ENCODE measurements around the gene C3orf52.

Gene C3orf52

DNA sequence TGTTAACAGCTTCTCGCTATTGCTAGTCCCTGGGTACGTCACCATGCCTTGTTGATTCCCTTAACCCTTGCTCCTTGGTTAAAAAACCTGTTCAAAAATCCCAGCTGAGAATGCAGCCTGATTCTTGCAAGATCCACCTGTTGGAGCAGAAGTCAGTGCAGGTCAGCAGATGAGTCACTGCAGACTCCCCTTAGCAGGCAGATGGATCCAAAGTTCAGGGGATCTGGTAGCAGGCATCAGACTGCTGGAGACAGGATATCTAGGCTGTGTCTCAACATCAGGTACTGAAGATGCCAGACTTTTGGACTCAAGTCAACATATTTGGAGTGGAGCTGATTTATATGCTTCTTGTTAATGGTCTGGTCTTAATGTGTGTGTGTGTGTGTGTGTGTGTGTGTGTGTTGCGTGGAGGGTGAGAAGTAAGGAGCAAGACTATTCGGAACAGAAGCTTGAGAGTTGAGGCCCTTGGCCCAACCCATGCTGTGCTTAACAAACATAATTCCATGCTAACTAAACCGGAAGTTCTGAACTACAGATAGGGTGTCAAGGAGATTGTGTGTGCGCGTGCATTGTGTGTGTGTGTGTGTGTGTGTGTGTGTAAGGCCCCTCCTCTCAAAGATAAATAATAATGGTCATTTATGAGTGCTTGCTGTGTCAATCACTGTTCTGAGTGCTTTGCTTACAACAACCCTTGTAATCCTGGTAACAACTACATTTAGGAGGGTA lies 1.0 kb upstream of the C3orf52 start:
- H3K9me3 ChIP-seq (ENCODE audit: insufficient read depth, low read length, severe bottlenecking): no peaks in the 10 kb centered on the region
- TF ChIP-seq, protein P1, sequence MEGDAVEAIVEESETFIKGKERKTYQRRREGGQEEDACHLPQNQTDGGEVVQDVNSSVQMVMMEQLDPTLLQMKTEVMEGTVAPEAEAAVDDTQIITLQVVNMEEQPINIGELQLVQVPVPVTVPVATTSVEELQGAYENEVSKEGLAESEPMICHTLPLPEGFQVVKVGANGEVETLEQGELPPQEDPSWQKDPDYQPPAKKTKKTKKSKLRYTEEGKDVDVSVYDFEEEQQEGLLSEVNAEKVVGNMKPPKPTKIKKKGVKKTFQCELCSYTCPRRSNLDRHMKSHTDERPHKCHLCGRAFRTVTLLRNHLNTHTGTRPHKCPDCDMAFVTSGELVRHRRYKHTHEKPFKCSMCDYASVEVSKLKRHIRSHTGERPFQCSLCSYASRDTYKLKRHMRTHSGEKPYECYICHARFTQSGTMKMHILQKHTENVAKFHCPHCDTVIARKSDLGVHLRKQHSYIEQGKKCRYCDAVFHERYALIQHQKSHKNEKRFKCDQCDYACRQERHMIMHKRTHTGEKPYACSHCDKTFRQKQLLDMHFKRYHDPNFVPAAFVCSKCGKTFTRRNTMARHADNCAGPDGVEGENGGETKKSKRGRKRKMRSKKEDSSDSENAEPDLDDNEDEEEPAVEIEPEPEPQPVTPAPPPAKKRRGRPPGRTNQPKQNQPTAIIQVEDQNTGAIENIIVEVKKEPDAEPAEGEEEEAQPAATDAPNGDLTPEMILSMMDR (IDR thresholded peaks at IDR 0.05; ENCODE audit: borderline replicate concordance, extremely low read depth, low read length, poor library complexity, severe bottlenecking): no peak
- no peak for TF ChIP-seq EZH2 (IDR thresholded peaks at IDR 0.05; ENCODE audit: borderline replicate concordance, low read depth, low read length, severe bottlenecking)
- ATAC-seq (ENCODE audit: insufficient read depth, low read depth): no peak
- no peak overlapping the region for H3K27ac ChIP-seq (ENCODE audit: low read length)
- no peak overlapping the region for H3K4me3 ChIP-seq (ENCODE audit: low read depth in 1 of 2, low read length in 2 of 2)
- no peak for DNase-seq
- no peaks in the 10 kb centered on the region for H3K79me2 ChIP-seq (ENCODE audit: insufficient read depth, low read length)
- H2AFZ ChIP-seq (ENCODE audit: low read depth, low read length): no peak overlapping the region
- no peaks in the 10 kb centered on the region for H3K36me3 ChIP-seq (ENCODE audit: insufficient read depth, low read length)
- peaks cover 9% of the 10 kb centered on the region for H3K27me3 ChIP-seq (ENCODE audit: insufficient read depth, low read length, poor library complexity)
- H3K9ac ChIP-seq (ENCODE audit: low read depth, low read length): no peak overlapping the region
- no peaks in the 10 kb centered on the region for H4K20me1 ChIP-seq (ENCODE audit: insufficient read depth, low read length)
- H3K4me2 ChIP-seq (ENCODE audit: insufficient read depth, low read length): no peak overlapping the region
- no peaks in the 10 kb centered on the region for H3K4me1 ChIP-seq (ENCODE audit: insufficient read depth, low read length)

- no peak overlapping the region for H2AFZ ChIP-seq (ENCODE audit: low read depth, low read length)
- no peak for ATAC-seq (ENCODE audit: insufficient read depth, low read depth)
Measured at GRCh38 chr3:112085735-112086075, 484 bp upstream of the C3orf52 start.

DNA sequence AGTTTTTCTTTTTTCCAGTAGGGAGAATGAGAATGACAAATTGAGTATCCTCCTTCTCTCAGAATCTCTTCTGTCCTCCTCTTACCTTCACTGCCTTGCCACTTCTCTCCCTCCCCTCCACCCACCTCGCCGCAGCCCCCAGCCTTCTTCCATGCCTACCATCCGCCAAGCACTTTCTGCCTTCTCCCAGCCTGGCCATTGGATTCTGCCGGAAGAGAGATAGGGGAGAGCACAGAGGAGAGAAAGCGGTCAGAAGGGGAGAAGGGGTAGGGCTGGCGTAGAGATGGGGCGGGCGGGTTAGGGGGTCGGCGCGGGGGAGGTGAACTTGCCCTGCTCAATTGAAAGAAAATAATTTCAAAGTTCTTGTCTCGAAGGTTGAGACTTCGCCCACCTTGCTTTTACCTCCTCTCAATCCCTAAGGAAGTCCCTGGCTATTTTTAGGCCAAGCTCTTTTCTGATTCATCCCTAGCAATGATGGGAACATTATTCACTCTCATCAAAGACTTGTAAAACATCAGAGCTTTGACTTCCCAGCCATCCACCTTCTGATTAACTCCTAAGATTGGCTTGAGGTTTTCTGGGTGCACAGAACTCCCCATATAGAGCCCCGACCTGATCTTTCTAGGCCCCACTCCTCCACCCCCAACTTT lies 811 bp downstream of the C3orf52 start:
- no peaks in the 10 kb centered on the region for H4K20me1 ChIP-seq (ENCODE audit: insufficient read depth, low read length)
- no peaks in the 10 kb centered on the region for H3K79me2 ChIP-seq (ENCODE audit: insufficient read depth, low read length)
- H2AFZ ChIP-seq (ENCODE audit: low read depth, low read length): no peak overlapping the region
- no peaks in the 10 kb centered on the region for H3K9me3 ChIP-seq (ENCODE audit: insufficient read depth, low read length, severe bottlenecking)
- no peak overlapping the region for H3K9ac ChIP-seq (ENCODE audit: low read depth, low read length)
- no peak overlapping the region for H3K4me2 ChIP-seq (ENCODE audit: insufficient read depth, low read length)
- H3K4me3 ChIP-seq (ENCODE audit: low read depth in 1 of 2, low read length in 2 of 2): no peak overlapping the region
- no peak overlapping the region for H3K27ac ChIP-seq (ENCODE audit: low read length)
- H3K36me3 ChIP-seq (ENCODE audit: insufficient read depth, low read length): no peaks in the 10 kb centered on the region
- TF ChIP-seq, protein P1 (IDR thresholded peaks at IDR 0.05; ENCODE audit: borderline replicate concordance, extremely low read depth, low read length, poor library complexity, severe bottlenecking): no peak
- no peak for TF ChIP-seq EZH2 (IDR thresholded peaks at IDR 0.05; ENCODE audit: borderline replicate concordance, low read depth, low read length, severe bottlenecking)
- ATAC-seq (ENCODE audit: insufficient read depth, low read depth) (no peak), DNase-seq (no peak)
- no peaks in the 10 kb centered on the region for H3K4me1 ChIP-seq (ENCODE audit: insufficient read depth, low read length)
- peaks cover 9% of the 10 kb centered on the region for H3K27me3 ChIP-seq (ENCODE audit: insufficient read depth, low read length, poor library complexity)

More at GRCh38 chr3:112085735-112086075, 484 bp upstream of the C3orf52 start:
- Histone ChIP-seq H4K20me1 (ENCODE audit: insufficient read depth, low read length) (no peaks in the 10 kb centered on the region), H3K4me3 (ENCODE audit: low read depth in 1 of 2, low read length in 2 of 2) (no peak overlapping the region), H3K36me3 (ENCODE audit: insufficient read depth, low read length) (no peaks in the 10 kb centered on the region), H3K4me2 (ENCODE audit: insufficient read depth, low read length) (no peak overlapping the region), H3K27ac (ENCODE audit: low read length) (no peak overlapping the region), H3K9me3 (ENCODE audit: insufficient read depth, low read length, severe bottlenecking) (no peaks in the 10 kb centered on the region), H3K4me1 (ENCODE audit: insufficient read depth, low read length) (no peaks in the 10 kb centered on the region), H3K79me2 (ENCODE audit: insufficient read depth, low read length) (no peaks in the 10 kb centered on the region), H3K27me3 (ENCODE audit: insufficient read depth, low read length, poor library complexity) (peaks cover 9% of the 10 kb centered on the region), H3K9ac (ENCODE audit: low read depth, low read length) (no peak overlapping the region)
- TF ChIP-seq, protein P1 (IDR thresholded peaks at IDR 0.05; ENCODE audit: borderline replicate concordance, extremely low read depth, low read length, poor library complexity, severe bottlenecking): no peak
- no peak for TF ChIP-seq EZH2 (IDR thresholded peaks at IDR 0.05; ENCODE audit: borderline replicate concordance, low read depth, low read length, severe bottlenecking)
- no peak for DNase-seq
